HCT116 (cell line): ENCODE measurements around the gene WWOX. TPM values are rescaled to one million over a fixed set of nuclear protein-coding genes. Genes with fewer than 3 reads are reported as not detected.

Experiments used
- ATAC-seq: fragments of 200-7000 bp; cut with Tn5 transposase; 2 replicates; pipeline ENCODE4 v1.9.1; 2020; ENCODE audit warnings: mild to moderate bottlenecking, moderate library complexity
- BruUV-seq: library from RNA; stranded (reverse); fragments of 400-500 nt; replicated peaks from 2 replicates; lab custom pipeline; 2021; lab: Mats Ljungman, UMichigan
- CTCF ChIA-PET: fragments of 300-600 bp; sonication (Branson Sonifier 250); formaldehyde crosslinking; loops from one replicate; lab custom pipeline; 2021; ENCODE audit warnings: antibody characterized with exemption; lab: Charles Lee
- POLR2A ChIA-PET: fragments of 300-600, 350-600 bp; sonication (Branson Sonifier 250); formaldehyde crosslinking; loops from one replicate; lab custom pipeline; 2021; ENCODE audit warnings: antibody characterized with exemption; lab: Charles Lee
- RAD21 ChIA-PET, 2 experiments: fragments of 300-600 bp; sonication (Branson Sonifier 250); formaldehyde crosslinking; loops; one replicate each; lab custom pipeline; 2023; ENCODE audit warnings: low total read pairs in 2 of 2; ENCODE audit not compliant: uncharacterized antibody in 2 of 2, unreplicated experiment in 2 of 2, low non-redundant PET in 1 of 2; lab: Charles Lee
- DNase-seq: peaks from one replicate; pipeline ENCODE4 v3.0.0-alpha.2; 2010; ENCODE audit warnings: low read depth, low spot score
- H2AFZ ChIP-seq: fragments of 200-600 bp; shearing (Covaris generic), sonication (generic); 2 replicates; pipeline ENCODE4 v1.6.1; 2017; ENCODE audit warnings: low read depth, mixed run types, mixed read lengths, antibody characterized with exemption, low read length; ENCODE audit not compliant: poor library complexity, severe bottlenecking
- H3K27ac ChIP-seq: 2 replicates; pipeline ENCODE4 v1.5.1; 2012; ENCODE audit warnings: low read depth, low read length
- H3K27me3 ChIP-seq: fragments of 200-600 bp; sonication (generic); 2 replicates; pipeline ENCODE4 v1.6.1; 2016; ENCODE audit warnings: mixed run types, low read length, mixed read lengths; ENCODE audit not compliant: insufficient read depth
- H3K36me3 ChIP-seq, 2 experiments: fragments of 200-500 bp in 1 of 2; fragments of 200-600 bp in 1 of 2; sonication (Bioruptor generic) in 1 of 2; sonication (generic) in 1 of 2; 2 replicates each; pipeline versions ENCODE4 v1.5.1 to v1.6.1; 2014 to 2016; ENCODE audit warnings: low read length in 2 of 2, inconsistent platforms in 1 of 2, mixed read lengths in 1 of 2, mixed run types in 1 of 2; ENCODE audit not compliant: insufficient read depth in 2 of 2, control insufficient read depth in 1 of 2
- H3K4me1 ChIP-seq, 2 experiments: fragments of 200-600 bp in 1 of 2; sonication (generic) in 1 of 2; 2 replicates each; pipeline versions ENCODE4 v1.5.1 to v1.6.1; 2012 to 2017; ENCODE audit warnings: low read length in 2 of 2, inconsistent platforms in 1 of 2, mild to moderate bottlenecking in 1 of 2, mixed read lengths in 1 of 2, mixed run types in 1 of 2, moderate library complexity in 1 of 2; ENCODE audit not compliant: insufficient read depth in 2 of 2, control insufficient read depth in 1 of 2
- H3K4me2 ChIP-seq: fragments of 200-600 bp; sonication (generic); 2 replicates; pipeline ENCODE4 v1.6.1; 2017; ENCODE audit warnings: mixed run types, low read length, mixed read lengths
- H3K4me3 ChIP-seq, 2 experiments: fragments of 200-600 bp in 1 of 2; sonication (generic) in 1 of 2; replicated peaks in 1 of 2; 2 replicates each; pipeline ENCODE4 v1.5.1; 2011 to 2016; ENCODE audit warnings: low read length in 2 of 2, control low read depth in 1 of 2, low read depth in 1 of 2, mild to moderate bottlenecking in 1 of 2, mixed read lengths in 1 of 2, mixed run types in 1 of 2
- H3K79me2 ChIP-seq: fragments of 200-600 bp; sonication (generic); 2 replicates; pipeline ENCODE4 v1.6.1; 2017; ENCODE audit warnings: mild to moderate bottlenecking, mixed run types, low read length, moderate library complexity, mixed read lengths; ENCODE audit not compliant: insufficient read depth
- H3K9ac ChIP-seq: fragments of 200-600 bp; sonication (generic); 2 replicates; pipeline ENCODE4 v1.6.1; 2016; ENCODE audit warnings: low read length, mixed read lengths
- H3K9me2 ChIP-seq: fragments of 200-600 bp; sonication (generic), shearing (Covaris generic); 2 replicates; pipeline ENCODE4 v1.6.1; 2017; ENCODE audit warnings: mixed run types, mild to moderate bottlenecking, moderate library complexity; ENCODE audit not compliant: insufficient read depth
- H3K9me3 ChIP-seq, 2 experiments: fragments of 200-500 bp in 1 of 2; fragments of 200-600 bp in 1 of 2; sonication (Bioruptor generic) in 1 of 2; sonication (generic) in 1 of 2; 2 replicates each; pipeline ENCODE4 v1.6.1; 2014 to 2017; ENCODE audit warnings: low read length in 2 of 2, mixed read lengths in 2 of 2, inconsistent platforms in 1 of 2, low read depth in 1 of 2, mild to moderate bottlenecking in 1 of 2, mixed run types in 1 of 2, moderate library complexity in 1 of 2; ENCODE audit not compliant: control insufficient read depth in 1 of 2, insufficient read depth in 1 of 2
- H4K20me1 ChIP-seq: fragments of 200-600 bp; sonication (generic), shearing (Covaris generic); 2 replicates; pipeline ENCODE4 v1.6.1; 2017; ENCODE audit warnings: mixed run types, mild to moderate bottlenecking, moderate library complexity; ENCODE audit not compliant: insufficient read depth
- ATF3 ChIP-seq: IDR thresholded peaks from 2 replicates; pipeline ENCODE4 v1.6.1; 2012
- EZH2 ChIP-seq: fragments of 200-600 bp; sonication (generic); IDR thresholded peaks from 2 replicates; pipeline ENCODE4 v1.6.1; 2017; ENCODE audit warnings: antibody characterized with exemption, mixed run types
- FOSL1 ChIP-seq: IDR thresholded peaks from 2 replicates; pipeline ENCODE4 v1.6.1; 2012; ENCODE audit warnings: low read depth
- JUND ChIP-seq: IDR thresholded peaks from 2 replicates; pipeline ENCODE4 v1.6.1; 2012
- POLR2AphosphoS5 ChIP-seq: IDR thresholded peaks from 2 replicates; pipeline ENCODE4 v1.6.1; 2011; ENCODE audit warnings: mild to moderate bottlenecking, low read depth, low read length, moderate library complexity
- YY1 ChIP-seq: IDR thresholded peaks from 2 replicates; pipeline ENCODE4 v1.6.1; 2011; ENCODE audit warnings: low read length, low read depth, moderate library complexity, mild to moderate bottlenecking; ENCODE audit not compliant: insufficient replicate concordance; ENCODE audit errors: extremely low read depth
- ZBTB33 ChIP-seq: IDR thresholded peaks from 2 replicates; pipeline ENCODE4 v1.6.1; 2011; ENCODE audit warnings: mild to moderate bottlenecking, low read length, moderate library complexity; ENCODE audit not compliant: insufficient replicate concordance; ENCODE audit errors: extremely low read depth
- intact Hi-C: fragments of 100-400 bp; cut with micrococcal nuclease; formaldehyde crosslinking; loops from 2 replicates; pipeline ENCODE4 v1.10.0; 2022
- total RNA-seq: library from RNA; stranded (reverse); gene quantifications from one replicate; pipeline ENCODE4 v1.2.1, GENCODE V29; 2021; ENCODE audit not compliant: unreplicated experiment

The WWOX gene
- total RNA-seq, 1 experiment from 2014 or later: 13.7 TPM

GRCh38 chr16:78441298-78441697 lies 341.8 kb downstream of the WWOX start:
- ChIA-PET CTCF (no interaction called here), POLR2A (no interaction called here), RAD21 (no interaction called here)
- no peaks in the 10 kb centered on the region for H3K9me2 ChIP-seq
- H2AFZ ChIP-seq: no peak overlapping the region
- H3K36me3 ChIP-seq: no peaks in the 10 kb centered on the region
- intact Hi-C loops: no loop called here
- H3K9me3 ChIP-seq: no peaks in the 10 kb centered on the region
- DNase-seq: no peak
- H3K27ac ChIP-seq: no peak overlapping the region
- no peaks in the 10 kb centered on the region for H3K4me1 ChIP-seq
- H3K4me2 ChIP-seq: no peak overlapping the region
- BruUV-seq: no TSS peak
- no peak overlapping the region for H3K9ac ChIP-seq
- no peaks in the 10 kb centered on the region for H3K79me2 ChIP-seq
- ATAC-seq: no peak
- H3K4me3 ChIP-seq: no peak overlapping the region
- no peaks in the 10 kb centered on the region for H4K20me1 ChIP-seq
- TF ChIP-seq ZBTB33: no peak
- TF ChIP-seq EZH2: no peak
- no peak for TF ChIP-seq ATF3
- TF ChIP-seq FOSL1: no peak
- no peak for TF ChIP-seq POLR2AphosphoS5
- no peak for TF ChIP-seq JUND
- TF ChIP-seq YY1: no peak
- no peaks in the 10 kb centered on the region for H3K27me3 ChIP-seq
